Stimulated activated CD4-positive, alpha-beta T cell treated with anti-CD3 and anti-CD28 coated beads, TNF-alpha, amount 100 ng/mL, for 24 hours (primary cell): Measurements from ENCODE around the gene PPOX.
A peak's percentile ranks its signal among the peaks of the same experiment; 100 is the strongest.

Source experiments
- DNase-seq, 3 experiments: peaks; one replicate each; pipeline ENCODE4 v3.0.0-alpha.2; 2020; ENCODE audit warnings: low read depth in 3 of 3

Gene PPOX

GRCh38 chr1:161153176-161153575, 13.1 kb upstream of the PPOX start:
- no peak for DNase-seq

GRCh38 chr1:161153682-161154337, 12.4 kb upstream of the PPOX start, which contains the start of gene UFC1:
UFC1 (plus strand) TSS chr1:161153978; CDS start chr1:161153998, 20 bp downstream.
- DNase-seq, result peak; percentile 56 to 72 (median 70)

- DNase-seq, result no peak
Observed at GRCh38 chr1:161157867-161158266, 8.4 kb upstream of the PPOX start.

- no peak for DNase-seq
Observed at GRCh38 chr1:161158316-161159010, 7.8 kb upstream of the PPOX start.

- peak; percentile 85 to 91 (median 86) for DNase-seq
Observed at GRCh38 chr1:161159087-161159912, 6.9 kb upstream of the PPOX start, which contains the start of gene USP21. USP21 (plus strand) TSS chr1:161159500; CDS start chr1:161160641, 1,141 bp downstream.

GRCh38 chr1:161159913-161160243, 6.3 kb upstream of the PPOX start:
- no peak for DNase-seq

GRCh38 chr1:161160671-161161145, 5.5 kb upstream of the PPOX start:
- no peak for DNase-seq

- no peak for DNase-seq
Observed at GRCh38 chr1:161161652-161162051, 4.6 kb upstream of the PPOX start.

- DNase-seq, result no peak
Observed at GRCh38 chr1:161162052-161162451, 4.2 kb upstream of the PPOX start.

- no peak for DNase-seq
Observed at GRCh38 chr1:161162806-161163205, 3.4 kb upstream of the PPOX start.

GRCh38 chr1:161163793-161164192, 2.4 kb upstream of the PPOX start:
- no peak for DNase-seq

- no peak for DNase-seq
Observed at GRCh38 chr1:161164901-161165610, 1.2 kb upstream of the PPOX start.

GRCh38 chr1:161166669-161167548, 683 bp downstream of the PPOX start:
- DNase-seq, result no peak

- no peak for DNase-seq
Observed at GRCh38 chr1:161168906-161169305, 2.7 kb downstream of the PPOX start.

GRCh38 chr1:161171191-161171590, 5.0 kb downstream of the PPOX start:
- no peak for DNase-seq

- no peak for DNase-seq
Observed at GRCh38 chr1:161171696-161172095, 5.5 kb downstream of the PPOX start.

- no peak for DNase-seq
Observed at GRCh38 chr1:161172349-161172748, 6.1 kb downstream of the PPOX start.

- DNase-seq, result no peak
Observed at GRCh38 chr1:161172776-161173376, 6.7 kb downstream of the PPOX start.

GRCh38 chr1:161173711-161174110, 7.5 kb downstream of the PPOX start:
- no peak for DNase-seq

GRCh38 chr1:161174911-161175310, 8.7 kb downstream of the PPOX start:
- DNase-seq, result no peak
